ENCODE results near the gene FAF1.

FAF1 gene

DNA sequence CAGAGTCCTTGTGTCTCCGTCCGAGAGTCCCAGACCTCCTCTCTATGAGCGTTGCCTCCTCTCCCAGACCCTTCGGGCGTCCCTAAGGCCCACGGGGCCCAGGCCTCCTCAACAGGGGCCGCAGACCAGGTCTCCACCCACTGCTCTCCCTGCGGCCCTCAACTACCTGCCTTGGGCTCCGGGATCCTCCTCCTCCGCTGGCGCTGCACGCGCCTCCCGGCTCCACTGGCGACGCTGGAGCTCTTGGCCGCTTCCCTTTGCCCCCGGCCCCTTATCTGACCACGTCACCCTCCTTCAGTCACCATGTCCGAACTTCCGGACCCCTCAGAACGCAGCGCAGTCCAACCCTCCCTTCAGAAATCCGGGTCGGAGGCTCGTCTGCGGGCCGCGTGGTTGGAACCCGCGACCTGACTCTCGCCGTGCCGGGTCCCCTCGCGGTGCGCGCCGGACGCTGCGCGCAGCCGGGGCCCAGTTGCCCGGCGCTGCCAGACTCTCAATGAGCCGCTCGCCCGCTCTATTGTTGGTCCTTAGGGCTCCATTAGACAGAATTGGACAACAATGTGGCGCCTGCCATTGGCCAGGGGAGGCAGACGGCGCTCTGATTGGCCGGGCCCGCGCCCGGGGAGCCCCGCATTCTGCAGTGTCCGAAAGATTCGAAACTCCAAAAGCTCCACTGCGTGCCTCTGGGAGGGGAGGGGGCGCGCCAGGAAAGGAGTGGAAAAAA is 537.0 kb downstream of the FAF1 start, which contains the start of gene DMRTA2:
Gene DMRTA2 (minus strand): TSS at position 498 of the 724 bp plus-strand sequence. CDS start 1,907 bp downstream, outside the sequence.
- peak; percentile 78 for DNase-seq

DNA sequence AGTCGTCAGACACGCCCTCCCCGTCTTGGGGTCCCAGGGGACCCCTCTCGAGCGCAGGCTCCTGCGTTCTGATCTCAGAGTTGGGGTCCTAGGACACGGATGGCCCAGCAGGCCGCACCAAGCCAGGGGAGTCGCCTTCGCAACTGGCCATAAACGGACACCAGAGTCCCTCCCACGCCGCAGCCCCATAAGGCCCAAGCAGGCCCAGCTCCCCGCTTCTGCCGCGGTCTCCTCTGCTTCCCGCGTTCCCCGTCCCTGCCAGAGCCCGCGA is 537.5 kb downstream of the FAF1 start:
- DNase-seq, result no peak

DNA sequence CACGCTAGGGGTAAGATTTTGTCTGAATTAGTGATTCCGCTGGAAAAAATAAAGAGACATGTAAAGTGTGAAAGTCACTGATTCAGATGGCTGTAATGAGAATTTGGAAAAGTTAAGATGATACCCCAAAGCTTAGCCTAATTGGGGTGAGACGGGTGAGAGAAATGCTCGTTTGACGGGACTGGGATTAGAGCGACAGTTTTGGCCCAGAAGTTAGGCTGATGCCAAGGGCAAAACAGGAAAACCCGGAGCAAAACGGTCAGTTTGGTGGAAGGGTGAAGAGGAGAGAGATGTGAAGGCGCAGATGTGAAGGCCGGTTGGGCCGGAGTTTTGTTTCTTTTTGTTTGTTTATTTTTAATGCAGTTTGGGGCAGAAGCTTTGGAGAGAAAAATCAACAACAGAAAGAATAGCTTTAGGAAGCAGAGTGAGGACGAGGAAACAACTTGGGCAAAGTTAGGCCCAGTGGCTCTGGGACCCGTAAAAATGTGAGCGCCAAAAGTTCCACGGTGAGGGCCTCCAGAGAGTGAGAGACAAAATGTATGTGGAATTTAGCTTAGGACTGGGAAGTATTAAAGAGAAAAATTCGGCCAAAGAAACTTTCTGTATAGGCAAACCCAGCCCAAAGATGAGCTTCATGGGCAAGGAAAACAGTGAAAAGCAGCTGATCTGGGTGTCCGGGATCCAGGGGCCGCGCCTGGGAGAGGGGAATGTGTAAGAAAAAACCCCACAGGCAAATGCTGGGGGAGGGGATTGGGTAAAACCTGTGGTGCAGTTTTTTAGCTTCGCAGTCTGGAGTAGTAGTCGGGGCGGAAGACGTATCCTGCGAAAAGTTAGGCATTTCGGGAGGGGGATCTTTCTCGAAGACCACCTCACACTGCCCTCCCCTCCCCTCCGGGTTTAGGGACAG is 538.0 kb downstream of the FAF1 start:
- DNase-seq, result no peak

- no peak for DNase-seq
Observed at GRCh38 chr1:50421366-50421748, 538.7 kb downstream of the FAF1 start.

GRCh38 chr1:50420689-50421365 is 539.2 kb downstream of the FAF1 start:
- no peak for DNase-seq

DNA sequence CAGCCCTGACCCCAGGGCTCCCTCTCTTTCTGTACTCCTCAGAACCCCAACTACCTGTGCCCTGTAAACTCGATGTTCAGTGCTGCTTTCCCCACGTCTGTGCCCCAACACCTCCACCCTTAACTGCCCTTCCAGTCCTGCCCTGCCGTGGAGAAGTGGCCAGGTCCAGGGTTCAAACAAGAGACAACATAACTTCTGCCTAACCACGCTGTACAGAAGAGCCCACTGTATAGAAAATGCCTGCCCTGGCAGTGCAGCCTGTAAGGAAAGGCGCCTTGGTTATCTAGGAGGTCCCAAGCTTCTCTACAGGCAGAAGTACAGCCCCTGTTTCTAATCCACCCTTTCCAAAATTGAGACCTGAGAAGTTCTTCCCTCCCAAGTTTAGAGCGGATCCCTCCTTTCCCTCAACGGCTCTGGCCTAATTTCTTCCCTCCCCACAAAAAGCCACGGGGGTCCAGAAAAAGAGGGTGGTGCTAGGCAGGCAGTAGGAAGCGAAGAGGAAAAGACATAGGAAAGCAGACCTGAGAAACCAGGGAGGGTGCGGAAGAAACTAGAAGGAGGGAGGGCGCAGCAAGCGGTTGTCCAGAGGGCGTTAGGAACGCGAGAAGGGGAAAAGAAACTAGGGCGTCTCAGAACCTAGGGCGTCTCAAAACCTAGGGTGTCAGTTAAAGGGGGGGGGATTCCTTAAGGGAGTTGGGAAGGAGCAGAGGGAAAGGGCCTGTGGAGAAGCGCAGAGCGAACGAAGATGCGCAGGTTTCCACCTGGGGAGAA is 540.0 kb downstream of the FAF1 start:
- DNase-seq, result no peak

DNA sequence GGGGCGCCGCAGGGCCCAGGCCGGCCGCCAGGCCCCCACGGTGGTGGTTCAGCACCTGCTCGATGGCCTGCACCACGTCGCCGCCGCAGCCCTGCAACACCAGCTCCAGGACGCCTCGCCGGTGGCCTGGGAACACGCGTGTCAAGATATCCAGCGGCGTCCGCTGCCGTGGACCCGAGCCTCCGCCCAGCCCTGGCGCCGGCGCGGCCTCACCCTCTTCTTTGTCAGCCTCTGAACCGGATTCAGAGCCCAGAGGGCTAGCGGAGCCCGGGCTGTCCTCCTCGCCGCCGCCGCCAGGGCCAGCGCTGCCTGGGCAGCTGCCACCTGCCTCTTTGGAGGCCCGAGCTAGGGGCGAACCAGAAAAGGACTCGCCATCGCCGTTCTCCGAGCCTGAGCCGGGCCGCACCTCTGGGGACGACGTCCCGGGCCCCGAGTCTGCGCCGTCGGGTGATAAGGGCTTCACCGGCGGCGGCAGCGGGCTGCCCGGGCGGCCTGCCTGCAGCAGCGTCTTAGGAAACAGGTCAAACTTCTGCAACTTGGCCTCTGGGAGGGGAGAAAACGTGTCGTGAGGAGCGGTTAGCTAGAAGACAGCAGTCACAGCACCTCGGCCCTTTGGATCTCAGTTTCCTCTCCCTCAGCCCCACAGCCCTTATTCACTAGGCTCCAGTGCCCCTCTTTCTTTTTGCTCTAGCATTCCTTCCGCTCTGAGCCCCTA is 540.7 kb downstream of the FAF1 start:
- DNase-seq, result no peak

- no peak for DNase-seq
Observed at GRCh38 chr1:50418600-50419109, 541.4 kb downstream of the FAF1 start.

DNA sequence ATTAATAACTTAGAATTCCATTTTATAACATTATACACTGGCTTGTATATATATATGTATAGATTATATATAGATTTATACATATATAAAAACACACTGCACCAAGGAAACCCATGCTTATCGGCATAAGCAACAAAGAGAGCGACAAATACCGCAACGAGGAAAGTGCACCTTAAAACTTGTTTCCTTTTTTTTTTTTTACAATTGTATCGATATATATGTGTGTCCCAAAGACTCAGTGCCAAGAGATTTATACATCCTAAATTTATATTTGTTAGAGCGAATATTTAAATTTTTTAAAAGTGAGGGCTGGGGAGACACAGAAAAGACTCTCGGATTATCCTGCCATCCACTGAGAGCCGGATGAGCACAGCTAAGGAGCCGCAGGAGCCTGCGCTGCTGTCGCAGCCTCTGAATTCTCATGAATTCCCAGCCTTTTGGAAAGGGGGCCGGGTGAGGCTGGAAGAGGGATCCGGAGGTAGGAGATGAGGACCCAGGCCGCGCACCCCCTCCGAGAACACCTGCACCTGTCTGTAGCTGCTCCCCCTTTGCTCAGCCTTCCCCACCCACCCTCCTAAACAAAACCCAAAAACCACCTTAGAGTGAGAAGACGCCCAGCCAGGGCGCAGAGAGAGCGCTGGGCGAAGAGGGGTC is 542.0 kb downstream of the FAF1 start:
- no peak for DNase-seq

GRCh38 chr1:50417507-50417906 is 542.6 kb downstream of the FAF1 start:
- no peak for DNase-seq

DNA sequence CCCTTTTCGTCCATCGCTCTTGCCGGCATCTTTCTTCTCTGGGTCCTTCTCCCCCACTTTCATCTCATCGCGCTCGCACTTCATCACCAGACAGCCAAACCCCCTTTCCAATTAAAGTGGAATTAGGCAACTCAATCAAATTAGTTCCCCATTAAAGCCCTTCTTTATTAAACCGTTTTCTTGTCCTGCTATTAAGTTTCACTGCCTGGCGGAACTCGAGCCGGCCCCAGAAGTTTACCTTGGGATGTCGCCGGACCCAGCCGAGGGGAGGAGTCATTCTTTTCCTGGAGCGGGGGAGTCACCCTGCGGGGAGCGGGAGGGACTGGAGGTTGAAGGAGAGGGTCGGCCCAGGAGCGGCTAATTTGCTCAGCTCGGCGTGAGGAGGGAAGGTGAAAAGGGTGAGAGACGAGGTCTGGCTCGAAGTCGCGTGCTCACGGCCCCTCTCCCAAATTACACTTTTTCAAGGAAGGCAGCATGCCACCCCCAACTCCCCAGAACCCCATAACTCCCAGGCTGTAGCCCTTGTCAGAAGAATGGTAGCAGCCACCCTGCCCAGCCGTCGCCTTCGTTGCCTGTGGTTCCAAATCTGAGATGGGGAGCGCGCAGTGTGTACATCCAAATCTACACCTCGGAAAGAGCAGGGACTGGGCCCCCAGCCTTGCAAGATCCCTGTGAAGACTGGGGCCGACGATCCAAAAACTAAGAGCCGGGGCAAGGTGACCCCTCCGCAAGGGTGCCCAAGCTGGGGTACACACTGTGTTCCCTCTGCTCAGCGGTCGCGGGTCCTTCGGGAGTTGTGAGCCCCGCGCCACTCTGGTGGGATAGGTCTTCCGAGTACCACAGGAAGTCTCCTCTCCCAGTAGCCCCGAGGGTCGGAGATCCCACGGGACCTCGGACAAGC is 543.3 kb downstream of the FAF1 start:
- DNase-seq, result no peak

- no peak for DNase-seq
Observed at GRCh38 chr1:50416150-50416527, 543.9 kb downstream of the FAF1 start.

- no peak for DNase-seq
Observed at GRCh38 chr1:50415235-50416149, 544.6 kb downstream of the FAF1 start.

DNA sequence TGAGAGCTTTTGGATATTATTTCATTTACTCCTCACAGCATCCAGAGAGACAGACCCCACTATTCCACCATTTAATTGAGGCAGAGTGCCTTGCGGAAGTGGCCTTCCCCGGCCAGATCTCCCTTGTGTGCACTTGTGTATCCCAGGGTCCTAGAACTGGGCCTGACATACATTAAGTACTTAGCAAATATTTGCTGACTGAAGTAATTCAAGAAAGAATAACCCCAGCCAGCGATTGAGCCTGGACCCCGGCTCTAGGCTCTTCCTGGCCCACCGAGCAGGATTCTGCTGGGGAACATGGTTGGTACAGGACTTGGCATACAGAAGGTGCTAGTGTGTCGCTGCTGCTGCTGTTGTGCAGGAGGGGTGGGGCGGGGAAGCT is 545.2 kb downstream of the FAF1 start:
- DNase-seq, result no peak

DNA sequence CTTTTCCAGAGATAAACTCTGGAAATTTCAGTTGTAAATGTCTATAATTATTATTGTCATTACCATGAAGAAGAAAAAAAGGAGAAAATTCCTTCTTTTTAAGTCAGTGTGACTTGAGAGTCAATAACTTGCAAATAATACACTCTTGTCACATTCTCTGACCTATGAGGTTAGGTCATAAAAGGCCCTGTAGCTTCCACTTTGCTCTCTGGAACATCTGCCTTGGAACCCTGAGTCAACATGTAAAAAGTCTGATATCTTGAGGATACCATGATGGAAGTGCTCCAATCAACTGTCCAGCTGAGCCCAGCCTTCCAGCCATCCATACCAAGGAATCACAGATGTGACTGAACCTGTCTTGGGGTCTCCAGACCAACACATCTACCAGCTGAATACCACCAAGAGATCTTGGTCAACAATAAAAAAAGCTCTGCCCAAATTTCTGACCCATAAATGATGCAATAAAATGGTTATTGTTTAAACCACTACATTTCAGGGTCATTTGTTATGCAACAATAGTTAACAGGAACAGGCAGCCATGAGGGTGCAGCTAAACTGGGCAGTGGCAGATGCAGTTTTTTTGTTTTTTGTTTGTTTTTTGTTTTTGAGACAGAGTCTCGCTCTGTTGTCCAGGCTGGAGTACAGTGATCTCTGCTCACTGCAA is 547.1 kb downstream of the FAF1 start:
- no peak for DNase-seq

DNA sequence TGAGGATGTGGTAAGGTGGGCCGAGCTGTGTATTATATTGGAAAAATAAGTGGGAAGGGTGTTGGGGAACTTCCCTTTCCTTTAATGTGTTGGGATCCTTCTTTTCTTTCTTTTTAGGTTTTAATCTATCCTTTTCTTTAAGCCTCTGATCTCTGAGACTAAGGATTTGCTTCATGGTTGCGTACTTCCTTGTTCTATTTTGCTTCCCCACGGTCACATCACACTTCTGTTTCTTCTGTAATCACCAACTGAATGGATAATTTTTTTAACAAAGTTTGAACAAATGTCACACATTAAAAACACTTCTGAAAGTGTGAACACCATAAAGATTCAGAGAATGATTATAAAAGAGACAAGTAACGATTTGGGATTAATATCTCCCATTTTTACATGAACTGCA is 554.3 kb downstream of the FAF1 start:
- no peak for DNase-seq

DNA sequence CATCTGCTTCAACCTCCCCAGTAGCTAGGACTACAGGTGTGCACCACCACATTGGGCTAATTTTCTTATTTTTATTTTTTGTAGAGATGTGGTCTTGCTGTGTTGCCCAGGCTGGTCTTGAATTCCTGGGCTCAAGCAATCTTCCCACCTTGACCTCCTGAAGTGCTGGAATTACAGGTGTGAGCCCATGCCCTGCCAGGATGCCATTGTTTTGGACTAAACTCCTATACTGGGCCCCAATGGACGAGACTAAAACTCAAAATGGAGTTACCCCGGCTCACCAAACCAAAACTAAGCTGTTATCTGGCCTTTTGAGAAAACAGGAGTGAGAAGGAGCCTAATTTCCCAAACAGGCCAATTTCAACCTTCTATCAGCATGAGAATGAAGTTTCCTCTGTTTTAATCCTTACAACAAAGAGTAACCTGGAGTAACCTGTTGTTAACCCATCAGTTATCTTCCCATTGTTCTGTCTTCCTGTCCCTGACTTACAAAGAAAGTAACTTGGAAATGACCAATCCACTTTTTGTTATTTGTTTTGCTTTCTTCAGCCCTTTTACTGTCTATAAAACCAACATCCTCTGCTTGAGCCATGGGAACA is 566.4 kb downstream of the FAF1 start:
- no peak for DNase-seq

Data from NCI-H2171 (cell line).